ENCODE data around the gene TMPO.

DNA sequence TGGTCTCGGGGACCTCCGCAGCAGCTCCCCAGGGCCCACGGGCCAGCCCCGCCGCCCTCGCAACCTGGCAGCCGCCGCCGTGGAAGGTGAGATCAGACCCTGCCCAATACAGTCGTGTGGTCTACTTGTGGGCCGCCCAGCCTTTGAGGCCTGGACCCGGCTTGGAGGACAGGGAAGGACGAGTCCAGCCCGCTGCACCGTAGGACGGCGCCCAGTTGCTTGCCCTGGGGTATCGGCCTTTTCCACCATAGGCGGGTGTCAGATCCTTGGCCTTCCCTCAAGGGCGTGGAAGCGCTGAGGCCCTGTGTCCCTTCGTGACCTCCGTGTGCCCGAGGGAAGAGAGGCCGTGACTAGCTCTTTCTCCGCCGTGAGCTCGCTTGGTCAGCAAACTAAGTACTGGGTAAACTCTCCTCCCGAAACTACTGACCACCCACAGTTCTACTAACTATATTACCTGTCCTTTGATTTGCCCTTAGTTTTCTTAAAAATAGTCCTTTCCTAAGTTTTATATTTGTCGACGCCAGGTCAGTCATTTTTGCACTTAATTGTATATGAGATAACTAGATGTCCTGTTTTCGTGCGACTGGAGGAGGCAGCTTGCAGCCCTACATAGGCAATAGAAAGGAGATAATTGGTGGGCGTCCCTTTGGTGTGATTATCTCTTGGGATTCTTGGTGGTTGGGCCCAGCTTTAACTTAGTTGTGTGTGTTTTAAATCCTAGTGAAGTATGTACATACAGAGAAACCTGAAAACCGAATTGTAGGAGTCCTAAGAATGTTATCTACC, 78.9 kb downstream of the TMPO start:
- TF ChIP-seq, protein P1, sequence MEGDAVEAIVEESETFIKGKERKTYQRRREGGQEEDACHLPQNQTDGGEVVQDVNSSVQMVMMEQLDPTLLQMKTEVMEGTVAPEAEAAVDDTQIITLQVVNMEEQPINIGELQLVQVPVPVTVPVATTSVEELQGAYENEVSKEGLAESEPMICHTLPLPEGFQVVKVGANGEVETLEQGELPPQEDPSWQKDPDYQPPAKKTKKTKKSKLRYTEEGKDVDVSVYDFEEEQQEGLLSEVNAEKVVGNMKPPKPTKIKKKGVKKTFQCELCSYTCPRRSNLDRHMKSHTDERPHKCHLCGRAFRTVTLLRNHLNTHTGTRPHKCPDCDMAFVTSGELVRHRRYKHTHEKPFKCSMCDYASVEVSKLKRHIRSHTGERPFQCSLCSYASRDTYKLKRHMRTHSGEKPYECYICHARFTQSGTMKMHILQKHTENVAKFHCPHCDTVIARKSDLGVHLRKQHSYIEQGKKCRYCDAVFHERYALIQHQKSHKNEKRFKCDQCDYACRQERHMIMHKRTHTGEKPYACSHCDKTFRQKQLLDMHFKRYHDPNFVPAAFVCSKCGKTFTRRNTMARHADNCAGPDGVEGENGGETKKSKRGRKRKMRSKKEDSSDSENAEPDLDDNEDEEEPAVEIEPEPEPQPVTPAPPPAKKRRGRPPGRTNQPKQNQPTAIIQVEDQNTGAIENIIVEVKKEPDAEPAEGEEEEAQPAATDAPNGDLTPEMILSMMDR (IDR thresholded peaks at IDR 0.05), result no peak
- TF ChIP-seq POLR2AphosphoS5 (IDR thresholded peaks at IDR 0.05; ENCODE audit: low read depth, low read length), result no peak
- no peak for TF ChIP-seq SIN3A (IDR thresholded peaks at IDR 0.05; ENCODE audit: borderline replicate concordance, insufficient read depth, low read depth, low read length)
